ENCODE measurements around the gene LSM6.

LSM6 gene

DNA sequence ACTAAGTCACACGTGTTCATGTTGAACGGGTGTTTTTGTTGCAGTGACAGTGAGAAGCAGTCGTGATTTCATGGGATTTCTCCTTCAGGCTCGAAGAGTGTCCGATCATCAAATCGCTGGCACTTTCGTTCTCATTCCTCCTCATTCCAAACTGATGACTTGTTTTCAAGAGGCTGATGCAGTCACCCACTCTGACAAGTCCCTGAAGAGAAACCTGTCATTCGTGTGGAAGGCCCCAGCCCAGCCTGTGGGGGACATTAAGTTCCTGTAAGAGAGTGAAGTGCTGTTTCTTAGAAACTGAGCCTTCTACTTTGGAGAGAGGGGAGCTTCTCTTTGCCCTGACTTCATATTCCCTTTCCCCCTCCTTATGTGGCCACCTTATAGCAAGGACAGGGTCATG lies 46.8 kb downstream of the LSM6 start:
- TF ChIP-seq BACH2 (CRISPR knock-in tag; IDR thresholded peaks at IDR 0.05; ENCODE audit: borderline replicate concordance) (no peak), TSHZ2 (CRISPR knock-in tag; IDR thresholded peaks at IDR 0.05) (no peak)

GRCh38 chr4:146224326-146224966 lies 48.9 kb downstream of the LSM6 start:
- ATAC-seq, result no peak
- TF ChIP-seq ZFP3 (CRISPR knock-in tag; IDR thresholded peaks at IDR 0.05) (no peak), TOX (CRISPR knock-in tag; IDR thresholded peaks at IDR 0.05; ENCODE audit: borderline replicate concordance) (no peak), BACH2 (CRISPR knock-in tag; IDR thresholded peaks at IDR 0.05; ENCODE audit: borderline replicate concordance) (no peak), POU6F1 (CRISPR knock-in tag; IDR thresholded peaks at IDR 0.05; ENCODE audit: borderline replicate concordance, low read depth) (no peak), ISL1 (CRISPR knock-in tag; IDR thresholded peaks at IDR 0.05) (no peak), ZNF8 (CRISPR knock-in tag; IDR thresholded peaks at IDR 0.05) (no peak), CSRNP3 (CRISPR knock-in tag; IDR thresholded peaks at IDR 0.05) (no peak), GLIS3 (CRISPR knock-in tag; IDR thresholded peaks at IDR 0.05) (no peak), ZFP30 (CRISPR knock-in tag; IDR thresholded peaks at IDR 0.05) (no peak), CSDC2 (CRISPR knock-in tag; IDR thresholded peaks at IDR 0.05) (no peak), CREB5 (CRISPR knock-in tag; IDR thresholded peaks at IDR 0.05; ENCODE audit: low read depth) (no peak), ESRRG (CRISPR knock-in tag; IDR thresholded peaks at IDR 0.05) (no peak), OSR1 (CRISPR knock-in tag; IDR thresholded peaks at IDR 0.05) (no peak)
- TF ChIP-seq, protein P1, sequence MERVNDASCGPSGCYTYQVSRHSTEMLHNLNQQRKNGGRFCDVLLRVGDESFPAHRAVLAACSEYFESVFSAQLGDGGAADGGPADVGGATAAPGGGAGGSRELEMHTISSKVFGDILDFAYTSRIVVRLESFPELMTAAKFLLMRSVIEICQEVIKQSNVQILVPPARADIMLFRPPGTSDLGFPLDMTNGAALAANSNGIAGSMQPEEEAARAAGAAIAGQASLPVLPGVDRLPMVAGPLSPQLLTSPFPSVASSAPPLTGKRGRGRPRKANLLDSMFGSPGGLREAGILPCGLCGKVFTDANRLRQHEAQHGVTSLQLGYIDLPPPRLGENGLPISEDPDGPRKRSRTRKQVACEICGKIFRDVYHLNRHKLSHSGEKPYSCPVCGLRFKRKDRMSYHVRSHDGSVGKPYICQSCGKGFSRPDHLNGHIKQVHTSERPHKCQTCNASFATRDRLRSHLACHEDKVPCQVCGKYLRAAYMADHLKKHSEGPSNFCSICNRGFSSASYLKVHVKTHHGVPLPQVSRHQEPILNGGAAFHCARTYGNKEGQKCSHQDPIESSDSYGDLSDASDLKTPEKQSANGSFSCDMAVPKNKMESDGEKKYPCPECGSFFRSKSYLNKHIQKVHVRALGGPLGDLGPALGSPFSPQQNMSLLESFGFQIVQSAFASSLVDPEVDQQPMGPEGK (CRISPR knock-in tag; IDR thresholded peaks at IDR 0.05; ENCODE audit: borderline replicate concordance), result no peak

More for the DNA sequence above, 46.8 kb downstream of the LSM6 start:
- peak; percentile 66 for ATAC-seq

DNA sequence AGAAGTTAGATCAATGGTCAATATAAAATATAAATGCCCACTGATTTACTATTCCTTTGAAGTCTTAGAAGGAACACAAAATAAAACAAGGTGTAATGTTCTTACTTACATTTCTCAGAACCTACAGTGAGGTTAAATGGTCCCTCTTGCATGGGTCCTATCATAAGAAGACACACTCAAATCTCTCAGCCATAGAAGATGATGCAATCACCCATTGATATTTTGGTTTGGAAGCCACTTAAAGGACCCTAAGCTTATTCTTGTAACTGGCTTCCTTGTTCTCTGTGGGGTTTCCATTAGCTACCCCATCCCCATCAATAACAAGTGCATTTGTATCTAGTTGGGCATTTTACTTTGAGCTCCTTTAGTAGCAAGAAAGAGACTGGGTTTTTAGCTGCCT lies 53.9 kb downstream of the LSM6 start:
- ATAC-seq, result no peak
- TF ChIP-seq PPARA (CRISPR knock-in tag; IDR thresholded peaks at IDR 0.05; ENCODE audit: borderline replicate concordance) (no peak), CREB5 (CRISPR knock-in tag; IDR thresholded peaks at IDR 0.05; ENCODE audit: low read depth) (no peak), TCF4 (CRISPR knock-in tag; IDR thresholded peaks at IDR 0.05; ENCODE audit: borderline replicate concordance) (no peak), ISL1 (CRISPR knock-in tag; IDR thresholded peaks at IDR 0.05) (no peak), BACH2 (CRISPR knock-in tag; IDR thresholded peaks at IDR 0.05; ENCODE audit: borderline replicate concordance) (no peak), ESRRG (CRISPR knock-in tag; IDR thresholded peaks at IDR 0.05) (no peak), CSDC2 (CRISPR knock-in tag; IDR thresholded peaks at IDR 0.05) (no peak), OSR1 (CRISPR knock-in tag; IDR thresholded peaks at IDR 0.05) (no peak), TOX (CRISPR knock-in tag; IDR thresholded peaks at IDR 0.05; ENCODE audit: borderline replicate concordance) (no peak)
